Mesenchymal stem cell (in vitro differentiated cells and primary cell): ENCODE data around the gene HTR3E.

Source experiments
- DNase-seq: peaks from one replicate; pipeline ENCODE4 v3.0.0-alpha.2; 2013
- H2AFZ ChIP-seq: one replicate; pipeline ENCODE4 v1.6.1; 2013; ENCODE audit warnings: low read depth, mild to moderate bottlenecking, control low read depth, inconsistent platforms, low read length, moderate library complexity
- H2AK5ac ChIP-seq: 2 replicates; pipeline ENCODE4 v1.6.1; 2013; ENCODE audit warnings: low read length, moderate library complexity, mild to moderate bottlenecking, inconsistent platforms; ENCODE audit not compliant: severe bottlenecking
- H2BK120ac ChIP-seq: one replicate; pipeline ENCODE4 v1.6.1; 2013; ENCODE audit warnings: low read depth, mild to moderate bottlenecking, inconsistent platforms, low read length, moderate library complexity
- H2BK12ac ChIP-seq, 2 experiments: one replicate each; pipeline ENCODE4 v1.6.1; 2013; ENCODE audit warnings: inconsistent platforms in 2 of 2, low read length in 2 of 2, mild to moderate bottlenecking in 2 of 2, moderate library complexity in 2 of 2, control low read depth in 1 of 2
- H2BK15ac ChIP-seq: one replicate; pipeline ENCODE4 v1.6.1; 2013; ENCODE audit warnings: mild to moderate bottlenecking, low read depth, inconsistent platforms; ENCODE audit not compliant: poor library complexity, severe bottlenecking
- H2BK5ac ChIP-seq: 2 replicates; pipeline ENCODE4 v1.6.1; 2013; ENCODE audit warnings: low read depth, mild to moderate bottlenecking, low read length, control low read depth, inconsistent platforms; ENCODE audit not compliant: poor library complexity, severe bottlenecking
- H3K14ac ChIP-seq, 2 experiments: one replicate each; pipeline ENCODE4 v1.6.1; 2013; ENCODE audit warnings: inconsistent platforms in 2 of 2, low read length in 2 of 2, control low read depth in 1 of 2, mild to moderate bottlenecking in 1 of 2, moderate library complexity in 1 of 2
- H3K18ac ChIP-seq, 2 experiments: one replicate each; pipeline ENCODE4 v1.6.1; 2013; ENCODE audit warnings: inconsistent platforms in 2 of 2, low read length in 2 of 2, control low read depth in 1 of 2, low read depth in 1 of 2, mild to moderate bottlenecking in 1 of 2
- H3K23ac ChIP-seq, 2 experiments: one replicate each; pipeline ENCODE4 v1.6.1; 2013; ENCODE audit warnings: inconsistent platforms in 2 of 2, low read length in 2 of 2, mild to moderate bottlenecking in 2 of 2, moderate library complexity in 2 of 2, control low read depth in 1 of 2
- H3K27ac ChIP-seq: 2 replicates; pipeline ENCODE4 v1.5.1; 2013; ENCODE audit warnings: mild to moderate bottlenecking, moderate library complexity, low read length, control low read depth, inconsistent platforms; ENCODE audit not compliant: poor library complexity, severe bottlenecking
- H3K27me3 ChIP-seq, 2 experiments: 2 replicates each; pipeline versions ENCODE4 v1.6.1 to v1.7.0; 2013; ENCODE audit warnings: low read length in 2 of 2, mild to moderate bottlenecking in 2 of 2, moderate library complexity in 2 of 2, control low read depth in 1 of 2, inconsistent platforms in 1 of 2; ENCODE audit not compliant: control insufficient read depth in 1 of 2, insufficient read depth in 1 of 2
- H3K36me3 ChIP-seq, 2 experiments: 2 replicates each; pipeline versions ENCODE4 v1.6.1 to v1.7.0; 2013; ENCODE audit warnings: low read length in 2 of 2, control low read depth in 1 of 2, inconsistent platforms in 1 of 2, low read depth in 1 of 2, mild to moderate bottlenecking in 1 of 2; ENCODE audit not compliant: insufficient read depth in 2 of 2, control insufficient read depth in 1 of 2
- H3K4ac ChIP-seq, 2 experiments: one replicate each; pipeline ENCODE4 v1.6.1; 2013; ENCODE audit warnings: inconsistent platforms in 2 of 2, low read length in 2 of 2, mild to moderate bottlenecking in 2 of 2, moderate library complexity in 2 of 2, control low read depth in 1 of 2, low read depth in 1 of 2
- H3K4me1 ChIP-seq: 2 replicates; pipeline ENCODE4 v1.6.1; 2013; ENCODE audit warnings: low read depth, low read length, control low read depth; ENCODE audit not compliant: control insufficient read depth, insufficient read depth
- H3K4me2 ChIP-seq: 2 replicates; pipeline ENCODE4 v1.6.1; 2013; ENCODE audit warnings: low read length, mild to moderate bottlenecking, inconsistent platforms; ENCODE audit not compliant: poor library complexity, severe bottlenecking
- H3K4me3 ChIP-seq, 2 experiments: 2 replicates each; pipeline versions ENCODE4 v1.5.1 to v1.7.0; 2013; ENCODE audit warnings: low read length in 2 of 2, mild to moderate bottlenecking in 2 of 2, control low read depth in 1 of 2, low read depth in 1 of 2; ENCODE audit not compliant: insufficient read depth in 1 of 2
- H3K79me1 ChIP-seq: replicated peaks from 2 replicates; pipeline ENCODE4 v1.6.1; 2013; ENCODE audit warnings: mild to moderate bottlenecking, control low read depth, low read length, inconsistent platforms; ENCODE audit not compliant: poor library complexity, severe bottlenecking
- H3K9ac ChIP-seq: 2 replicates; pipeline ENCODE4 v1.7.0; 2013; ENCODE audit warnings: mild to moderate bottlenecking, low read length, moderate library complexity
- H3K9me3 ChIP-seq: 2 replicates; pipeline ENCODE4 v1.7.0; 2013; ENCODE audit warnings: mild to moderate bottlenecking, low read length; ENCODE audit not compliant: control insufficient read depth
- H4K8ac ChIP-seq: one replicate; pipeline ENCODE4 v1.6.1; 2013; ENCODE audit warnings: inconsistent platforms, mild to moderate bottlenecking, low read length, moderate library complexity
- H4K91ac ChIP-seq: one replicate; pipeline ENCODE4 v1.6.1; 2013; ENCODE audit warnings: mild to moderate bottlenecking, low read length, inconsistent platforms
- WGBS: methylation state at CpG from one replicate; pipeline ENCODE4 v1.1.7; 2013; ENCODE audit warnings: mixed read lengths; 5-methylcytosine and 5-hydroxymethylcytosine counted together

HTR3E gene

DNA sequence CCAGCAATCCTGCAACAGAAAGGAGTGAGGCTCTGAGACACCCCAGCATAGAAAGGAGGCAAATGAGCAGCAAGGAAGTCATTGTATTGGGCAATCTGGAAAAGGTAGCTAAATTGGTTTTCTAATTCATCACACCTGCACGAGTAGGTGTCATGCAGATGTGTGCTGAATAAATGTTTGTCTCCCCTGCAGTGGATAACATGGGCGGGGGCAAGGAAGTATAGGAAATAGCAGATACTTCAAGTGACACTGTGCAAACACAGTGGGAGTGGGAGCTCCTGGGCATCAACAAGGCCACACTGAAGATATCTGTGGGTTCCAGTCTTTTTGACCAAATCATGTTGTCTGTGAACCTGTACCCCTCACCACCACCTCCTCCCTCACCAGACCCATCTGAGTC, 14.4 kb upstream of the HTR3E start:
- Histone ChIP-seq H3K4me3 (no peak overlapping the region), H3K4me1 (peaks cover 2% of the 10 kb centered on the region), H3K4me2 (no peak overlapping the region), H3K79me1 (no peaks in the 10 kb centered on the region), H4K8ac (no peak overlapping the region), H3K18ac (no peak overlapping the region), H3K9me3 (peaks cover 13% of the 10 kb centered on the region), H2AFZ (no peak overlapping the region), H3K27me3 (peaks cover 15 to 21% of the 10 kb centered on the region in 2 experiments), H2BK15ac (no peak overlapping the region), H2BK12ac (no peak overlapping the region), H2BK120ac (no peak overlapping the region), H2BK5ac (no peak overlapping the region), H2AK5ac (no peak overlapping the region), H4K91ac (no peak overlapping the region), H3K36me3 (no peaks in the 10 kb centered on the region), H3K27ac (no peak overlapping the region), H3K9ac (no peak overlapping the region), H3K4ac (no peak overlapping the region), H3K14ac (no peak overlapping the region), H3K23ac (no peak overlapping the region)
- DNase-seq, result no peak
- WGBS, result 71% methylated on average over 2 of the region's 2 CpGs

DNA sequence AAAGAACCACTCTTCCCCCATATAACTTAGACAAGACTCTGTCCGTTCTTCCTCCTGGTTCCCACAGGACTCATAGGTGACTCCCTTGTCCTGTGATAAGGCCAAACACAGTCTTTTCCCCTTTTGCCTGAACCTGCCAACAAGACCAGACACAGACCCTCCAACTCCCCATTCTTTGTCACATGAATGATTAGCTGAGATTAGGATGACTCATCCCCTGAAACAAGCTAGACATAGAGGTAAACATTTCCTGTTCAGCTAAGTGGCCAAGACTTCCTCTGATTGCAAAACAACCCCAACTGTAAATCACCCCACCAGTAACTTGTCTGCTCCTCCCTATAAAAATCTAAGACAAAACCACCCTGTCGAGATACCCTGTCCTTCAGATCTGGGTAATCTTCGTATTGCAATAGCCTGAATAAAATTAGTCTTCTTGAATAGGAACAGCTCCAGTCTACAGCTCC, 11.4 kb upstream of the HTR3E start:
- no peak overlapping the region for H2BK5ac ChIP-seq
- H2AFZ ChIP-seq, result no peak overlapping the region
- no peak overlapping the region for H2BK15ac ChIP-seq
- H3K27me3 ChIP-seq, result peaks cover 10 to 18% of the 10 kb centered on the region in 2 experiments
- H3K14ac ChIP-seq, result no peak overlapping the region
- H3K4me2 ChIP-seq, result no peak overlapping the region
- no peak overlapping the region for H3K23ac ChIP-seq
- H3K4me1 ChIP-seq, result peaks cover 2% of the 10 kb centered on the region
- H3K36me3 ChIP-seq, result no peaks in the 10 kb centered on the region
- no peak overlapping the region for H2AK5ac ChIP-seq
- H3K9ac ChIP-seq, result no peak overlapping the region
- H3K4ac ChIP-seq, result no peak overlapping the region
- no peak overlapping the region for H2BK120ac ChIP-seq
- peak; percentile 61 for DNase-seq
- H3K27ac ChIP-seq, result no peak overlapping the region
- 51% methylated on average over 3 of the region's 3 CpGs for WGBS
- peaks cover 13% of the 10 kb centered on the region for H3K9me3 ChIP-seq
- H3K4me3 ChIP-seq, result no peak overlapping the region
- H3K18ac ChIP-seq, result no peak overlapping the region
- no peak overlapping the region for H2BK12ac ChIP-seq
- H4K91ac ChIP-seq, result no peak overlapping the region
- no peak overlapping the region for H4K8ac ChIP-seq
- H3K79me1 ChIP-seq, result no peaks in the 10 kb centered on the region

DNA sequence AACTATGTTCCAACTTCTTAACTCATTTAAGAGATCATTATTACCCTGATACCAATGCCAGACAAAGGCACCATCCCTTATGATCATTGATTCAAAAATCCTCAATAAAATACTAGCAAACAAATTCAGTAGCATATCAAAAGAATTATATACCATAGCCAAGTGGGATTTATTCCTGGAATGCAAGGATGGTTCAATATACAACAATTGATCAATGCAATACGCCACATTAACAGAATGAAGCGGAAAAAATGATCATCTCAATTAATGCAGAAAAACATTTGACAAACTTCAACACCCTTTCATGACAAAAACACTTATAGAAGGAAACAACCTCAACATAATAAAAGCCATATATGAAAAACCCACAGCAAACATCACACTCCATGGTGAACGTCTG, 4.7 kb upstream of the HTR3E start:
- H3K9ac ChIP-seq, result no peak overlapping the region
- 83% methylated on average over 3 of the region's 3 CpGs for WGBS
- H2AK5ac ChIP-seq, result no peak overlapping the region
- no peaks in the 10 kb centered on the region for H3K36me3 ChIP-seq
- no peak overlapping the region for H2BK120ac ChIP-seq
- no peak overlapping the region for H4K91ac ChIP-seq
- no peak overlapping the region for H2BK15ac ChIP-seq
- H3K4me3 ChIP-seq, result no peak overlapping the region
- no peak overlapping the region for H2BK12ac ChIP-seq
- H3K14ac ChIP-seq, result no peak overlapping the region
- H2AFZ ChIP-seq, result no peak overlapping the region
- no peaks in the 10 kb centered on the region for H3K4me1 ChIP-seq
- no peak overlapping the region for H3K23ac ChIP-seq
- no peak overlapping the region for H3K4ac ChIP-seq
- DNase-seq, result no peak
- no peak overlapping the region for H3K27ac ChIP-seq
- no peak overlapping the region for H4K8ac ChIP-seq
- no peak overlapping the region for H3K4me2 ChIP-seq
- H3K27me3 ChIP-seq, result no peaks in the 10 kb centered on the region
- no peaks in the 10 kb centered on the region for H3K79me1 ChIP-seq
- H3K9me3 ChIP-seq, result peaks cover 23% of the 10 kb centered on the region
- no peak overlapping the region for H2BK5ac ChIP-seq
- H3K18ac ChIP-seq, result no peak overlapping the region

DNA sequence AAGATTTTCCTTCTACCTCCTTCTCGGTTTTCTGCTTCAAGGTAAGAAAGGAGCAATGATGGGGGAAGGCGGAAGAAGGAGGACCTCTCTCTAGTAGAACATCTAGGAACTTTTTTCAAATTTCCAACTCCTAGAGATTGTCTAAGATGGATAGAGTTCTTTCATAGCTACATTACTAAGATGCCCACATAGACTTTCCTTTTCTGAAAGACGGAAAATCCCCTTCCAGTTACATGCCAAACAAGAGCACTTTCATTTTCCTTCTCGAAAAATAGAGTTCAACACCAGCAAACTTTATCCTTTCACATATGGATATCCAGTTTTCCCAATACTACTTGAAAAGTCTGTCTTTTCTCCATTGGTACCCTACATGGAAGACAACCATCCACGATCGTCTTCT, 692 bp downstream of the HTR3E start:
- H3K27ac ChIP-seq, result no peak overlapping the region
- H3K79me1 ChIP-seq, result no peaks in the 10 kb centered on the region
- no peaks in the 10 kb centered on the region for H3K36me3 ChIP-seq
- no peak overlapping the region for H2AFZ ChIP-seq
- H2BK5ac ChIP-seq, result no peak overlapping the region
- H3K4ac ChIP-seq, result no peak overlapping the region
- no peak overlapping the region for H2BK12ac ChIP-seq
- H3K23ac ChIP-seq, result no peak overlapping the region
- H3K18ac ChIP-seq, result no peak overlapping the region
- no peak overlapping the region for H2BK120ac ChIP-seq
- no peaks in the 10 kb centered on the region for H3K4me1 ChIP-seq
- no peak overlapping the region for H2AK5ac ChIP-seq
- H3K4me3 ChIP-seq, result no peak overlapping the region
- H2BK15ac ChIP-seq, result no peak overlapping the region
- 81% methylated on average over 4 of the region's 6 CpGs for WGBS
- no peak overlapping the region for H4K91ac ChIP-seq
- no peak overlapping the region for H3K4me2 ChIP-seq
- no peak overlapping the region for H4K8ac ChIP-seq
- peaks cover 12% of the 10 kb centered on the region for H3K9me3 ChIP-seq
- peaks cover 11 to 30% of the 10 kb centered on the region in 2 experiments for H3K27me3 ChIP-seq
- no peak overlapping the region for H3K14ac ChIP-seq
- no peak overlapping the region for H3K9ac ChIP-seq
- DNase-seq, result no peak
